Gastrocnemius medialis (tissue), 4 donors: ENCODE measurements around the gene ACYP2. TPM values are rescaled to one million over a fixed set of nuclear protein-coding genes. Genes with fewer than 3 reads are reported as not detected.

ENCODE experiments used
- ATAC-seq, 2 donors: fragments of 150-250 bp; one replicate each; pipeline ENCODE4 v1.9.1; 2016
- DNase-seq, 2 donors: peaks; one replicate each; pipeline ENCODE4 v3.0.0-alpha.2; 2019
- H3K27ac ChIP-seq, 4 donors: fragments of 200-600 bp; sonication (generic); 1 replicate in 1 of 4; 2 replicates in 3 of 4; pipeline ENCODE4 v1.5.1; 2016 to 2018; ENCODE audit warnings: mild to moderate bottlenecking in 2 of 4, moderate library complexity in 1 of 4
- H3K27me3 ChIP-seq, 3 donors: fragments of 200-600 bp; sonication (generic) in 2 of 3; 1 replicate in 1 of 3; 2 replicates in 2 of 3; pipeline versions ENCODE4 v1.5.1 to v1.6.0; 2016 to 2019; ENCODE audit warnings: mild to moderate bottlenecking in 1 of 3, moderate library complexity in 1 of 3
- H3K36me3 ChIP-seq, 2 donors: fragments of 200-600 bp; sonication (generic) in 1 of 2; one replicate each; pipeline ENCODE4 v1.5.1; 2017 to 2018
- H3K4me1 ChIP-seq, 2 donors: fragments of 200-600 bp; sonication (generic) in 1 of 2; one replicate each; pipeline ENCODE4 v1.5.1; 2016 to 2017; ENCODE audit warnings: mild to moderate bottlenecking in 2 of 2
- H3K4me3 ChIP-seq, 4 donors: fragments of 200-600 bp; sonication (generic) in 3 of 4; 1 replicate in 1 of 4; 2 replicates in 3 of 4; pipeline ENCODE4 v1.5.1; 2016 to 2019; ENCODE audit warnings: mild to moderate bottlenecking in 2 of 4
- H3K9me3 ChIP-seq, 3 donors: fragments of 200-600 bp; sonication (generic) in 2 of 3; 1 replicate in 1 of 3; 2 replicates in 2 of 3; pipeline ENCODE4 v1.5.1; 2016 to 2019
- POLR2A ChIP-seq, 2 donors: fragments of 450-650 bp; IDR thresholded peaks; one replicate each; pipeline ENCODE4 v1.6.1; 2017; ENCODE audit warnings: antibody characterized with exemption in 2 of 2, mild to moderate bottlenecking in 2 of 2, moderate library complexity in 2 of 2
- in situ Hi-C, 4 donors: fragments of 200-750 bp; cut with MboI; loops; one replicate each; pipeline versions ENCODE4 v1.15.0 to v1.8.0; 2017; ENCODE audit warnings: low sequenced_read_pairs in 4 of 4
- intact Hi-C: fragments of 100-400 bp; cut with DNase I; formaldehyde crosslinking; loops from one replicate; pipeline ENCODE4 v1.15.1; 2023; ENCODE audit warnings: low total_unique reads
- total RNA-seq, 4 donors: library from RNA; depleted of rRNA; stranded (reverse); fragments of >200 nt; gene quantifications; one replicate each; pipeline versions ENCODE4 v1.1.0 to v1.2.3, GENCODE V29; 2016
- TF ChIP-seq, protein P1 (sequence below), 5 experiments: fragments of 450-650 bp in 3 of 5; fragments of 200-600 bp in 2 of 5; sonication (generic) in 2 of 5; IDR thresholded peaks in 4 of 5; conservative IDR thresholded peaks in 1 of 5; 1 replicate in 4 of 5; 2 replicates in 1 of 5; pipeline ENCODE4 v1.5.1; 2016 to 2019; ENCODE audit warnings: antibody characterized with exemption in 5 of 5, mild to moderate bottlenecking in 3 of 5, moderate library complexity in 3 of 5

The ACYP2 gene
- total RNA-seq, 4 donors from 2014 or later = 52.9 to 121 (median 107) TPM

DNA sequence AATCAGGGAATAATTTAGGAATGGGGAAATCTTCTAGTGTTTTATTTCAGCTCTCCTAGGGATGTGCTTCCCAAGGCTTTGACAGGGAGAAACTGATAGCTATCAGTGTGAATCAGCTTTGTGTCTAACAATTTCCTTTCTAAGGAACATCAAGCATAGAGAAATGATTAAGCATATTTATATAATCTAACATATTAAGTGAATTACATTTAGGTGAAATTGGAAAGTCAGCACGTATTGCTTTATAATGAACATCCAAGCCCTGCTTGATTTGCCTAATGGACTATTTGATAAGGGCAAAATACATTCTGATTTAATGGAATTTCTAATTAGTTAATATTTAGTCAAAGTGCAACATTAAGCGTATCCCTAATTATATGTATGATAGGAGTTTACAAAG, 160.1 kb downstream of the ACYP2 start:
- no peak for TF ChIP-seq POLR2A (IDR thresholded peaks at IDR 0.05)
- TF ChIP-seq, protein P1, sequence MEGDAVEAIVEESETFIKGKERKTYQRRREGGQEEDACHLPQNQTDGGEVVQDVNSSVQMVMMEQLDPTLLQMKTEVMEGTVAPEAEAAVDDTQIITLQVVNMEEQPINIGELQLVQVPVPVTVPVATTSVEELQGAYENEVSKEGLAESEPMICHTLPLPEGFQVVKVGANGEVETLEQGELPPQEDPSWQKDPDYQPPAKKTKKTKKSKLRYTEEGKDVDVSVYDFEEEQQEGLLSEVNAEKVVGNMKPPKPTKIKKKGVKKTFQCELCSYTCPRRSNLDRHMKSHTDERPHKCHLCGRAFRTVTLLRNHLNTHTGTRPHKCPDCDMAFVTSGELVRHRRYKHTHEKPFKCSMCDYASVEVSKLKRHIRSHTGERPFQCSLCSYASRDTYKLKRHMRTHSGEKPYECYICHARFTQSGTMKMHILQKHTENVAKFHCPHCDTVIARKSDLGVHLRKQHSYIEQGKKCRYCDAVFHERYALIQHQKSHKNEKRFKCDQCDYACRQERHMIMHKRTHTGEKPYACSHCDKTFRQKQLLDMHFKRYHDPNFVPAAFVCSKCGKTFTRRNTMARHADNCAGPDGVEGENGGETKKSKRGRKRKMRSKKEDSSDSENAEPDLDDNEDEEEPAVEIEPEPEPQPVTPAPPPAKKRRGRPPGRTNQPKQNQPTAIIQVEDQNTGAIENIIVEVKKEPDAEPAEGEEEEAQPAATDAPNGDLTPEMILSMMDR (IDR thresholded peaks at IDR 0.05 in 4 of 5, conservative IDR thresholded peaks at IDR 0.05 in 1 of 5) = no peak
- in situ Hi-C loops = no loop called here
- Histone ChIP-seq H3K27me3 (no peaks in the 10 kb centered on the region), H3K27ac (peak overlapping the region in 3 of 4 donors; percentile 0 to 23 (median 4)), H3K4me3 (no peak overlapping the region), H3K36me3 (no peaks in the 10 kb centered on the region), H3K9me3 (no peaks in the 10 kb centered on the region), H3K4me1 (no peaks in the 10 kb centered on the region)
- intact Hi-C loops = no loop called here
- DNase-seq = no peak
- no peak for ATAC-seq

DNA sequence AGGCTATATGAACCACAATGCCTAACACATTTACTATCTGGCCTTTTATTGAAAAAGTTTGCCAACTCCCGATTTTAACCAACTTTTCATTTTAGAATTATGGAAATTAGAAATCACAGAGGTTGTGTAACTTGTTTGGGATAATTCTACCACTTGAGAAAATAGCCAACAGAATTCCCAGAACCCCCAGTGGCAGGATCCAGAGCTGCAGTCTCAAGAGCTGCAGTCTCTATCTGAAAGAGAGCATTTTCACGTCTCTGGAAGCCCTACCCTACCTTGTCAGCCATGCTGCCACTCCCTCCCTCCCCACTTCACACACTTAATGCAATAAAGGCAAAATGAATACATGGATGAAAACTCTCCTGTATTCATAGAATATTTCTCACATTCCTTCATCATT, 164.0 kb downstream of the ACYP2 start:
- no peaks in the 10 kb centered on the region for H3K27me3 ChIP-seq
- no peak overlapping the region for H3K4me3 ChIP-seq
- TF ChIP-seq, protein P1 (IDR thresholded peaks at IDR 0.05 in 4 of 5, conservative IDR thresholded peaks at IDR 0.05 in 1 of 5) = peak in 1 of 5 experiments; percentile 7
- TF ChIP-seq POLR2A (IDR thresholded peaks at IDR 0.05) = no peak
- no peak for ATAC-seq
- intact Hi-C loops = no loop called here
- H3K9me3 ChIP-seq = no peaks in the 10 kb centered on the region
- in situ Hi-C loops = no loop called here
- no peak overlapping the region for H3K27ac ChIP-seq
- no peak for DNase-seq
- H3K36me3 ChIP-seq = no peaks in the 10 kb centered on the region
- no peaks in the 10 kb centered on the region for H3K4me1 ChIP-seq

DNA sequence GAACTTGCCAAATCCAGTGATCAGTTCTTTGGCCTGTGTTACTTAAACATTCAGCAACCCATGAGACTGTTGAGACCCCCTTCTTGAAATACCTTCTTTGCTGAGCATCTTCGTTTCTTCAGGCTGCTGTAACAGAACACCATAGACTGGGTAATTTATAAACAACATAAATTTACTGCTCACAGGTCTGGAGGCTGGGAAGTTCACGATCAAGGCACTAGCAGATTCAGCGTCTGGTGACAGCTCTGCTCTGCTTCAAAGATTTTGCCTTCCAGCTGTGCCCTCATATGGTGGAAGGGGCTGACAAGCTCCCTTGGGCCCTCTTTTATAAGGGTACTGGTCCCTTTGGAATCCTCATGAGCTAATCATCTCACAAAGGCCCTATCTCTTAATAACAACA, 169.4 kb downstream of the ACYP2 start:
- in situ Hi-C loops = no loop called here
- Histone ChIP-seq H3K9me3 (no peaks in the 10 kb centered on the region), H3K4me3 (no peak overlapping the region), H3K4me1 (peaks cover 15 to 17% of the 10 kb centered on the region in 2 donors), H3K27ac (no peak overlapping the region), H3K27me3 (no peaks in the 10 kb centered on the region), H3K36me3 (no peaks in the 10 kb centered on the region)
- intact Hi-C loops = no loop called here
- TF ChIP-seq, protein P1 (IDR thresholded peaks at IDR 0.05 in 4 of 5, conservative IDR thresholded peaks at IDR 0.05 in 1 of 5) = no peak
- TF ChIP-seq POLR2A (IDR thresholded peaks at IDR 0.05) = no peak
- ATAC-seq = no peak
- DNase-seq = no peak

DNA sequence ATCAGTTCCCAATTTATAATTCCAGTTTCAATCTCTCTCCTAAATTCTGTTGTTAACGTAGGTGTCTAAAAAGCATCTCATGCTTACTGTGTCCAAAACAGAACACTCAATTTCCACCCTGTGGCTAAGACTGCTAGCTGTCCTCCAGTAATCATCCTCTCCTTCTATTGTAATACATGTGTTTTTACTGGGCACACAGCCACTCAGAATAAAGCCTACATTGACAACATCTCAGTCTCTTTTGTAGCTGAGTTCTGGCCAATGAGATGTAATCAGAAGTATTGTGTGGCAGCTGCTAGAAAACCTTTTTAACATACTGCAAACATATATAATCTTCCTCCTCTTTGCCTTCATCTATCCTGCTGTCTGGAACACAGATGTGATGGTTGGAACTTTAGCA, 170.0 kb downstream of the ACYP2 start:
- TF ChIP-seq, protein P1 (IDR thresholded peaks at IDR 0.05 in 4 of 5, conservative IDR thresholded peaks at IDR 0.05 in 1 of 5) = no peak
- no peak for TF ChIP-seq POLR2A (IDR thresholded peaks at IDR 0.05)
- Histone ChIP-seq H3K4me1 (peaks cover 15 to 17% of the 10 kb centered on the region in 2 donors), H3K36me3 (no peaks in the 10 kb centered on the region), H3K9me3 (no peaks in the 10 kb centered on the region), H3K27me3 (no peaks in the 10 kb centered on the region), H3K4me3 (no peak overlapping the region), H3K27ac (no peak overlapping the region)
- in situ Hi-C loops (no loop called here), intact Hi-C loops (no loop called here)
- DNase-seq (no peak), ATAC-seq (no peak)

DNA sequence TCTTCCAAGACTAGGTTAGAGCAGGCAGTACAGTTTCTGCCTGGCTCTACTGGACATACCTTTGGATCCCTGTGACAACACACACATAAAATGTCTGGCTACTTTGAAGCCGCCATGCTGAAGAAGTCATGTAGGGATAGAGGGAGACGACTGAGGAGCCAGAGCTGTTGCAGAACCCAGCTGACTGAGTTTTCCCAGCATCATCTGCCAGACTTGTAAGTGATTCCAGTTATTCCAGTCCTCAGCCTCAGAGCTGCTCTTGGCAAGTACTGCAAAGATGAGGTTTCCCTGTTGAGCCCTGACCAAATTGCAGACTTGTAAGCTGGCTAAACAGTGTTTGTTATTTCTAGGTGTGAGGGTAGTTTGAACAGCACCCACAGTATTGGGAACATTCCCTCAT, 172.1 kb downstream of the ACYP2 start:
- H3K9me3 ChIP-seq = no peaks in the 10 kb centered on the region
- no peak for TF ChIP-seq POLR2A (IDR thresholded peaks at IDR 0.05)
- TF ChIP-seq, protein P1 (IDR thresholded peaks at IDR 0.05 in 4 of 5, conservative IDR thresholded peaks at IDR 0.05 in 1 of 5) = no peak
- ATAC-seq = peak; percentile 65
- peak overlapping the region in 2 of 4 donors; percentile 14 to 15 for H3K27ac ChIP-seq
- H3K4me3 ChIP-seq = no peak overlapping the region
- intact Hi-C loops = no loop called here
- H3K27me3 ChIP-seq = no peaks in the 10 kb centered on the region
- peaks cover 15 to 17% of the 10 kb centered on the region in 2 donors for H3K4me1 ChIP-seq
- peak in 1 of 2 donors; percentile 18 for DNase-seq
- in situ Hi-C loops = no loop called here
- H3K36me3 ChIP-seq = no peaks in the 10 kb centered on the region
